GM18951 (cell line): Measurements from ENCODE around the gene CYRIA.

Experiments
- POLR2A ChIP-seq: IDR thresholded peaks from 4 replicates; pipeline ENCODE4 v1.6.1; 2011; ENCODE audit warnings: mild to moderate bottlenecking; ENCODE audit not compliant: insufficient read length, insufficient read depth; ENCODE audit errors: extremely low read depth
- in situ Hi-C: fragments of 300-500 bp; cut with MboI; formaldehyde crosslinking; loops from one replicate; pipeline ENCODE4 v1.12.0; 2022; ENCODE audit warnings: low sequenced_read_pairs, mixed read lengths, inconsistent platforms; ENCODE audit not compliant: unreplicated experiment

CYRIA gene

GRCh38 chr2:16626997-16627605 lies 38.5 kb downstream of the CYRIA start:
- in situ Hi-C loops, result loop anchor here (10.0 kb wide), 1 partner anchor 128 kb away; no protein-coding TSS in a partner anchor
- no peak for TF ChIP-seq POLR2A

GRCh38 chr2:16626497-16626896 lies 39.1 kb downstream of the CYRIA start:
- no peak for TF ChIP-seq POLR2A
- in situ Hi-C loops, result loop anchor here (10.0 kb wide), 1 partner anchor 128 kb away; no protein-coding TSS in a partner anchor

- TF ChIP-seq POLR2A, result no peak
- in situ Hi-C loops, result loop anchor here (10.0 kb wide), 1 partner anchor 129 kb away; no protein-coding TSS in a partner anchor
Measured at GRCh38 chr2:16625759-16626158, 39.9 kb downstream of the CYRIA start.

- no peak for TF ChIP-seq POLR2A
- in situ Hi-C loops, result loop anchor here (10.0 kb wide), 1 partner anchor 130 kb away; no protein-coding TSS in a partner anchor
Measured at GRCh38 chr2:16625201-16625729, 40.4 kb downstream of the CYRIA start.

- TF ChIP-seq POLR2A, result no peak
Measured at GRCh38 chr2:16624436-16624780, 41.2 kb downstream of the CYRIA start.

GRCh38 chr2:16623564-16624435 lies 41.8 kb downstream of the CYRIA start:
- no peak for TF ChIP-seq POLR2A
- in situ Hi-C loops, result loop anchor here (10.0 kb wide), 1 partner anchor 131 kb away; no protein-coding TSS in a partner anchor

More at GRCh38 chr2:16624436-16624780, 41.2 kb downstream of the CYRIA start:
- in situ Hi-C loops, result loop anchor here (10.0 kb wide), 1 partner anchor 130 kb away; no protein-coding TSS in a partner anchor

GRCh38 chr2:16623031-16623430 lies 42.6 kb downstream of the CYRIA start:
- no peak for TF ChIP-seq POLR2A
- in situ Hi-C loops, result loop anchor here (10.0 kb wide), 1 partner anchor 132 kb away; no protein-coding TSS in a partner anchor

- in situ Hi-C loops, result loop anchor here (10.0 kb wide), 1 partner anchor 132 kb away; no protein-coding TSS in a partner anchor
Measured at GRCh38 chr2:16622399-16622968, 43.1 kb downstream of the CYRIA start.

GRCh38 chr2:16621316-16621715 lies 44.3 kb downstream of the CYRIA start:
- in situ Hi-C loops, result loop anchor here (10.0 kb wide), 1 partner anchor 133 kb away; no protein-coding TSS in a partner anchor
- TF ChIP-seq POLR2A, result no peak

More at GRCh38 chr2:16622399-16622968, 43.1 kb downstream of the CYRIA start:
- TF ChIP-seq POLR2A, result no peak

GRCh38 chr2:16620590-16620989 lies 45.0 kb downstream of the CYRIA start:
- no peak for TF ChIP-seq POLR2A
- in situ Hi-C loops, result loop anchor here (10.0 kb wide), 1 partner anchor 134 kb away; no protein-coding TSS in a partner anchor

GRCh38 chr2:16619576-16620245 lies 45.9 kb downstream of the CYRIA start:
- in situ Hi-C loops, result loop anchor here (10.0 kb wide), 1 partner anchor 135 kb away; no protein-coding TSS in a partner anchor
- TF ChIP-seq POLR2A, result no peak
